HG03108 (cell line): ENCODE measurements around the gene PTPN4.

ENCODE experiments used
- ATAC-seq: cut with Tn5 transposase; IDR thresholded peaks from one replicate; pipeline ENCODE4 v1.9.1; 2021; ENCODE audit warnings: moderate library complexity; ENCODE audit not compliant: unreplicated experiment

Gene PTPN4

GRCh38 chr2:119759451-119760236, at the start of gene PTPN4:
Gene PTPN4, plus strand, starts transcription at chr2:119759922. Its CDS starts 49,932 bp downstream, at chr2:119809854.
- ATAC-seq, result peak; percentile 95

GRCh38 chr2:119710281-119710680, 49.4 kb upstream of the PTPN4 start:
- no peak for ATAC-seq

- ATAC-seq, result no peak
Measured at GRCh38 chr2:119711352-119711751, 48.4 kb upstream of the PTPN4 start.

- ATAC-seq, result no peak
Measured at GRCh38 chr2:119712571-119712970, 47.2 kb upstream of the PTPN4 start.

- ATAC-seq, result no peak
Measured at GRCh38 chr2:119713819-119714490, 45.8 kb upstream of the PTPN4 start.

GRCh38 chr2:119715409-119716283, 44.1 kb upstream of the PTPN4 start:
- no peak for ATAC-seq

GRCh38 chr2:119716284-119716672, 43.4 kb upstream of the PTPN4 start:
- ATAC-seq, result no peak

GRCh38 chr2:119718501-119719260, 41.0 kb upstream of the PTPN4 start:
- no peak for ATAC-seq

- no peak for ATAC-seq
Measured at GRCh38 chr2:119719261-119719627, 40.5 kb upstream of the PTPN4 start.

- ATAC-seq, result no peak
Measured at GRCh38 chr2:119721043-119721442, 38.7 kb upstream of the PTPN4 start.

GRCh38 chr2:119721462-119721861, 38.3 kb upstream of the PTPN4 start:
- ATAC-seq, result no peak

GRCh38 chr2:119721904-119722303, 37.8 kb upstream of the PTPN4 start:
- no peak for ATAC-seq

- no peak for ATAC-seq
Measured at GRCh38 chr2:119723186-119723585, 36.5 kb upstream of the PTPN4 start.

- ATAC-seq, result no peak
Measured at GRCh38 chr2:119723784-119724467, 35.8 kb upstream of the PTPN4 start.

GRCh38 chr2:119724656-119725485, 34.9 kb upstream of the PTPN4 start:
- ATAC-seq, result no peak

GRCh38 chr2:119727493-119727892, 32.2 kb upstream of the PTPN4 start:
- ATAC-seq, result no peak

GRCh38 chr2:119728421-119728820, 31.3 kb upstream of the PTPN4 start:
- no peak for ATAC-seq

- ATAC-seq, result no peak
Measured at GRCh38 chr2:119730671-119731177, 29.0 kb upstream of the PTPN4 start.

GRCh38 chr2:119731983-119732382, 27.7 kb upstream of the PTPN4 start:
- no peak for ATAC-seq
